H54 (cell line): Measurements from ENCODE around the gene MACROD2.

Experiments
- DNase-seq: peaks from one replicate; pipeline ENCODE4 v3.0.0; 2011; ENCODE audit warnings: low spot score, mixed read lengths; ENCODE audit not compliant: insufficient read length
- FAIRE-seq: peaks from 3 replicates; lab custom pipeline; 2011; peaks lifted over from hg19 to GRCh38; lab: Jason Lieb, UNC
- POLR2A ChIP-seq: IDR thresholded peaks from 2 replicates; pipeline ENCODE4 v1.6.1; 2011; ENCODE audit warnings: low read depth, mild to moderate bottlenecking, low read length

Gene MACROD2

GRCh38 chr20:14288341-14289330, 293.3 kb downstream of the MACROD2 start:
- TF ChIP-seq POLR2A: no peak
- FAIRE-seq (no peak), DNase-seq (peak; percentile 0)

DNA sequence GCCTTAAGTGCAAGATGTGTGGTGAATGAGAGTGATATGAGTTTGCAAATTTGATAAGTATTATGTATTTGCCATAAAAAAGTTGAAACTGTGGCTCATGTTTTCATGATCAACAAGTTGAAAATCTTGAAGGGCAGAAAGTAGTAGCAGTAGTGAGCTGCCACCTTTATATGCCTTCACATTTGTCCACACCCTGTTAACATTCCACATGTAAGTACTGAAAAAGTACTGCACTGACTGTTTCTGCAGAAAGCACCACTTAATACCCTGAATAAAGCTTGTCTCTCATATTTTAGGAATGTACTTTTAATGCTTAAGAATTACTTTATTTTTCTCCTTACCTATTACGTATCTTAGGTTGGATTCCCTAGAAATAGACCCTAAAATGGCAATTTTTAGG, 296.2 kb downstream of the MACROD2 start:
- TF ChIP-seq POLR2A: no peak
- DNase-seq (no peak), FAIRE-seq (no peak)

DNA sequence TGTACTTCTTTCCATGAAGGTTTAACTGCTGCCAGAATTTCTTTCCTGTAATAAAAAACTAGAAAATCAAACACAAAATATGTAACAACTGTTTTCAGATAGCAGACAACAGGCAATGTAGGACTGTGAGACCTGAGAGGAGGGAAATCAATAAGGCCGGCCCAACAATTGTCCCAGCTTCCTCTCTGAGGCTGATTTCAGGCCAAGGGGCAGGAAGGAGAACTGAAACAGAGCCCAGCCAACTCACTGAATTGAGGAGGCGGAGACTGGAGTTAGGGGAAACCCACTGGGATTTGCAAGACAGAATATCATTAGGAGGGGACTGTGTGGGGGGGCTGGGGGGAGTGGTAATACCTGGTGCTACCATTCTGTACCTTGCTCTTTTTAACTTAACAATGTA, 299.9 kb downstream of the MACROD2 start:
- DNase-seq: no peak
- FAIRE-seq: no peak
- no peak for TF ChIP-seq POLR2A

DNA sequence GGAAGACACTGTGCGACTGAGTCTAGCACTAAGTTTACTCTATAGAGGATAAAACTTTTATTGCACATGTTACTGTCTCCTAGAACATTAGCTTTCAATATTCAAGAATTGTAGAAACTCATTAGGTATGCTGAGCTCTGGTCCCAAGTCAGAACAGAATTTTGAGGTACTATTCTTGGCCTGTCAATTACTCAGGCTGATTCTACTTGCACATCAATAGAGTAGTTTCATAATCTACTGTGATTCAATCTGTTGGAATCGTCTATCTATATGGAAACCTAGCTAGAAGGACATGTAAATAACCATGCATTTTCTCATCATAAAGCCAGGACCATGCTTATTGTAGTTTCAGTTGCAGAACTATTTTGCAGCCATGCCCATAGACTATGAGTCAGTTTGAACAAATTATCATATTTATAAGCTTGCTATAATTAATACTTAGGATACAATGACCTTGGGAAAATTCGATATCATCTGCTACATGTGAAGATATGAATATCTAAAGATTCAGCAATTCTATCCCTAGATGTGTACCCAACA, 300.5 kb downstream of the MACROD2 start:
- DNase-seq: no peak
- TF ChIP-seq POLR2A: no peak
- FAIRE-seq: no peak

GRCh38 chr20:14299831-14300230, 304.5 kb downstream of the MACROD2 start:
- DNase-seq: no peak
- FAIRE-seq: no peak
- no peak for TF ChIP-seq POLR2A

- FAIRE-seq: no peak
These were observed 307.8 kb downstream of the MACROD2 start for GRCh38 chr20:14303106-14303505.

GRCh38 chr20:14303651-14304050, 308.3 kb downstream of the MACROD2 start:
- FAIRE-seq: no peak
- TF ChIP-seq POLR2A: no peak
- no peak for DNase-seq

More at GRCh38 chr20:14303106-14303505, 307.8 kb downstream of the MACROD2 start:
- DNase-seq: no peak
- no peak for TF ChIP-seq POLR2A

DNA sequence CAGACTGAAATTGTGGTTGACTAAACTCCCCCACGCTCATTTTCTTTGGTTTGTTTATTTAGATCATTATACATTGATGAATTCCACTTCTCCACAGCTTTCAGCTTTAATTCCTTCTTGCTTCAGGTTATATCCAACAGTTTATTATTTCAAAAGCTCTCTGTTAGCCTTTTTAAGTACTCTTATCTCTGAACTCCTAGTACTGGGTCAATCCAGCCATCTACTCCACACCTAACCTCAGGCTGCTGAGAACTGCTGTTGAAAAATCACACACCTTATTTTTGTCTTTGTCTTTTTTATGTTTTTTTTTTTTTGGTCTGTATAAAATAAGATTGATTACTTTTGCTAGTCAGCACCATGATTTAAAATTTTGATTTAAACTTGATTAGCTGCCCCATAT, 309.2 kb downstream of the MACROD2 start:
- no peak for TF ChIP-seq POLR2A
- no peak for DNase-seq
- FAIRE-seq: no peak

- no peak for TF ChIP-seq POLR2A
- FAIRE-seq: no peak
- DNase-seq: no peak
These were observed 312.6 kb downstream of the MACROD2 start for GRCh38 chr20:14307956-14308355.

GRCh38 chr20:14310977-14311627, 315.8 kb downstream of the MACROD2 start:
- DNase-seq (no peak), FAIRE-seq (no peak)
- no peak for TF ChIP-seq POLR2A

GRCh38 chr20:14312001-14312400, 316.7 kb downstream of the MACROD2 start:
- FAIRE-seq: no peak
- TF ChIP-seq POLR2A: no peak
- DNase-seq: no peak

- FAIRE-seq (no peak), DNase-seq (no peak)
- TF ChIP-seq POLR2A: no peak
These were observed 318.2 kb downstream of the MACROD2 start for GRCh38 chr20:14313341-14314020.

DNA sequence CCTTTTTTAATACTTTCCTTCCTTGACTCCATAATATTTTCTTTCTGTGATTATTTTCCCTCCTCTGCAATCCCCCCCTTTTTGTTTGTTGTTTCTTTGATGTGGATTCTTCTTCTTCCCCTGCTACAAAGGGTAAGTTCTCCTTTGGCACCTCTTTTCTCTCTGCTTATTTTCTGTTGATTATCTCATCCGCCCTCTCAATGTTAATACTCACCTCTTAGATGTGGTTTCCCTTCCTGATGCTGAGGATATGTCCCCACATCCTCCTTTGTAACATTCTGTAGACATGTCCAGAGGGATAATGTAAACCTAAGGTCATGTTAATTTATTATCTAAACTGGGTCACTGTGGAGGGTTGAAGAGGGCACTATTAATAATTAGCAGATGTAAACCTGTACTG, 324.4 kb downstream of the MACROD2 start:
- TF ChIP-seq POLR2A: no peak
- FAIRE-seq (no peak), DNase-seq (no peak)
